Measurements from ENCODE around the gene TPST1.

TPST1 gene

DNA sequence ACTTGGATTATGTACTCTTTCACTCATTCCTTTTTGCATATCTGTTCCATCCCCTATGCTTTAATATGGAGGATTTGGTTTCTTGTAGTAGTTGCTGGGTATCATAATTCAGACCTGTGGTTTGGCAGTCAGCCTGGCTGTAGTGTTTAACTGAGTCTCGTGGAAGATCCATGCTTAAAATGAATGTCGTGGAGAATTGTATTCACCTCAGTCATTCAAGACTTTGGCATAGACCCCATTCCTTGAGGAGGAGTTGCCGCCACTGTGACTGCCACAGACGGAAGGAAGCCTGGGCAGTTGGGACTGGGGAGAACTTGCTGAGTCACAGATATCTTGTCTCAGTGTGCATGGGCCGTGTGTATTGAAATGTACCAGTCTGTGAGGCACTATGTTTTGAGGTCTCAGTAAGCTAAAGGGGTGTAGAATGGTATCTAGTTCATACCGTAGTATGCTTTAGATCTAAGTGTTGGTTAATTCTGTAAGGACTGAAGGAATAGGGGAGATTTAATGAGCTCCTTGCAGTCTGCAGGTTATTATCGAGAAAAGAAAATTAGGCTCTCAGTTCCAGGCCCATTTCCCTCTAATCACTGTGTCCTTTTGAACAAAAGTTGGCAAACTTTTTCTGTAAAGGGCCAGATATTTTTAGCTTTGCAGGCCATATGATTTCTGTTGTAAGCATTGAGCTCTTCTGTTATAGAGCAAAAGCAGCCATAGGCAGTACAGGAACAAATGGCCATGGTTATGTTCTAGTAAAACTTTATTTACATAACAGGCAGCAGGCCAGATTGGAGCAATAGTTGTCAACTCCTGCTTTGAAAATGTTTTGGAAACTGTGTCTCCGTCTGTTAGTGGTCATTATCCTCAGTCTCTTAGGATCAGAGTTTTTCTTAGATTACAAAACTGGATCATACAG is 76.8 kb downstream of the TPST1 start:
- H3K9ac ChIP-seq (ENCODE audit: low read length): no peak overlapping the region
- no peaks in the 10 kb centered on the region for H3K36me3 ChIP-seq (ENCODE audit: control insufficient read depth, insufficient read depth, low read length)
- peaks cover 3% of the 10 kb centered on the region for H3K79me1 ChIP-seq (ENCODE audit: low read length)
- no peaks in the 10 kb centered on the region for H3K27me3 ChIP-seq (ENCODE audit: insufficient read depth, low read length, poor library complexity)
- no peak overlapping the region for H4K5ac ChIP-seq (ENCODE audit: low read length)
- no peak overlapping the region for H3K56ac ChIP-seq (ENCODE audit: low read length)
- H2BK120ac ChIP-seq (ENCODE audit: low read depth, low read length): no peak overlapping the region
- no peak overlapping the region for H3K4me2 ChIP-seq (ENCODE audit: low read length)
- H2AK5ac ChIP-seq (ENCODE audit: low read length): no peak overlapping the region
- no peak overlapping the region for H3K27ac ChIP-seq (ENCODE audit: low read depth, low read length)
- H3K4ac ChIP-seq (ENCODE audit: low read depth, low read length): no peak overlapping the region
- H2BK5ac ChIP-seq (ENCODE audit: low read length): no peak overlapping the region
- no peak overlapping the region for H3K18ac ChIP-seq (ENCODE audit: low read length)
- WGBS (ENCODE audit: extremely low coverage, insufficient coverage, low lambda C conversion rate): no CpG with 5 or more reads among the region's 8 CpGs
- H3K79me2 ChIP-seq (ENCODE audit: control insufficient read depth, insufficient read depth, low read length): no peaks in the 10 kb centered on the region
- H3K4me3 ChIP-seq (ENCODE audit: low read length): no peak overlapping the region
- no peak overlapping the region for H2BK15ac ChIP-seq (replicated peaks; ENCODE audit: low read depth)
- peak; percentile 34 for DNase-seq
- no peak overlapping the region for H3K23ac ChIP-seq (ENCODE audit: low read length)
- no peak overlapping the region for H4K8ac ChIP-seq (ENCODE audit: low read depth, low read length)
- peaks cover 6% of the 10 kb centered on the region for H3K4me1 ChIP-seq (ENCODE audit: control insufficient read depth, low read depth, low read length)

GRCh38 chr7:66282591-66282935 is 77.4 kb downstream of the TPST1 start:
- no peak overlapping the region for H4K5ac ChIP-seq (ENCODE audit: low read length)
- H3K27ac ChIP-seq (ENCODE audit: low read depth, low read length): no peak overlapping the region
- no peak for DNase-seq

DNA sequence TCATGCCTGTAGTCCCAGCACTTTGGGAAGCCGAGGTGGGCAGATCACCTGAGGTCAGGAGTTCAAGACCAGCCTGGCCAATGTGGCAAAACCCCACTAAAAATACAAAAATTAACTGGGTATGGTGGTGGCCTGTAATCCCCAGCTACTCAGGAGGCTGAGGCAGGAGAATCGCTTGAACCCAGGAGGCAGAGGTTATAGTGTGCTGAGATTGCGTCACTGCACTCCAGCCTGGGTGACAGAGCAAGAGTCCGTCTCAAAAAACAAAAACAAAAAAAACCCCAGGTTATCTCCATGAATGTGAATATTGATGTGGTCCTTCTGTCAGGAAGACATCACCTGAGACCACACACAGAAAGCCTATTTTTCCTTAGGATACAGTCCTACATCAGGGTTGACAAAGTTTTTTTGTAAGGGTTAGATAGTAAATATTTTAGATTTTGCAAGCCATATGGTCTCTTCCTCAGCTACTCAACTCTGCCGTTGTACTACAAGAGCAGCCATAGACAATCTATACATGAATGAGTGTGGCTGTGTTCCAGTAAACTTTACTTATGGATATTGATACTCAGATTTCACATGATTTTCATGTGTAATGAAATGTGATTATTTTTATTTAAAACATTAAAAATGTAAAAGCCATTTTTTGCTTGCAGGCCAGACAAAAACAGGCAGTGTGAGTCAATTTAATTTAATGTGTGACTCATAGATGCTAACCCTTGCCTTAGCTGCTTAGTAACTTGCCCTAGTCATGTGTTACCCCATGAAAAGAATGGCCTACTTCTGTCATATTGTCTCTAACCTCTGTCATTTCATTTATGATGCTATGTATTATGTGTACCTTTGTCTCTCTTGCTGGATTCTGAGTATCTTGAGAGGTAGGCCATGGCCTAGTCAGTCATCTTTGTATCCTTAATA is 78.1 kb downstream of the TPST1 start:
- H3K27ac ChIP-seq (ENCODE audit: low read depth, low read length): no peak overlapping the region
- H3K27me3 ChIP-seq (ENCODE audit: insufficient read depth, low read length, poor library complexity): no peaks in the 10 kb centered on the region
- peaks cover 3% of the 10 kb centered on the region for H3K79me1 ChIP-seq (ENCODE audit: low read length)
- WGBS (ENCODE audit: extremely low coverage, insufficient coverage, low lambda C conversion rate): no CpG with 5 or more reads among the region's 5 CpGs
- no peaks in the 10 kb centered on the region for H3K79me2 ChIP-seq (ENCODE audit: control insufficient read depth, insufficient read depth, low read length)
- no peak overlapping the region for H2BK5ac ChIP-seq (ENCODE audit: low read length)
- no peak for DNase-seq
- H4K5ac ChIP-seq (ENCODE audit: low read length): no peak overlapping the region
- H2AK5ac ChIP-seq (ENCODE audit: low read length): no peak overlapping the region
- no peak overlapping the region for H4K8ac ChIP-seq (ENCODE audit: low read depth, low read length)
- no peaks in the 10 kb centered on the region for H3K36me3 ChIP-seq (ENCODE audit: control insufficient read depth, insufficient read depth, low read length)
- no peak overlapping the region for H3K4me2 ChIP-seq (ENCODE audit: low read length)
- H3K4ac ChIP-seq (ENCODE audit: low read depth, low read length): no peak overlapping the region
- H3K4me3 ChIP-seq (ENCODE audit: low read length): no peak overlapping the region
- no peak overlapping the region for H2BK15ac ChIP-seq (replicated peaks; ENCODE audit: low read depth)
- H3K56ac ChIP-seq (ENCODE audit: low read length): no peak overlapping the region
- no peak overlapping the region for H3K18ac ChIP-seq (ENCODE audit: low read length)
- peaks cover 6% of the 10 kb centered on the region for H3K4me1 ChIP-seq (ENCODE audit: control insufficient read depth, low read depth, low read length)
- H3K23ac ChIP-seq (ENCODE audit: low read length): no peak overlapping the region
- no peak overlapping the region for H3K9ac ChIP-seq (ENCODE audit: low read length)
- no peak overlapping the region for H2BK120ac ChIP-seq (ENCODE audit: low read depth, low read length)

More at GRCh38 chr7:66282591-66282935, 77.4 kb downstream of the TPST1 start:
- H3K79me2 ChIP-seq (ENCODE audit: control insufficient read depth, insufficient read depth, low read length): no peaks in the 10 kb centered on the region
- H2BK15ac ChIP-seq (replicated peaks; ENCODE audit: low read depth): no peak overlapping the region
- H3K27me3 ChIP-seq (ENCODE audit: insufficient read depth, low read length, poor library complexity): no peaks in the 10 kb centered on the region
- H2AK5ac ChIP-seq (ENCODE audit: low read length): no peak overlapping the region
- no peak overlapping the region for H3K4me2 ChIP-seq (ENCODE audit: low read length)
- H3K79me1 ChIP-seq (ENCODE audit: low read length): peaks cover 3% of the 10 kb centered on the region
- H3K9ac ChIP-seq (ENCODE audit: low read length): no peak overlapping the region
- no peaks in the 10 kb centered on the region for H3K36me3 ChIP-seq (ENCODE audit: control insufficient read depth, insufficient read depth, low read length)
- H3K18ac ChIP-seq (ENCODE audit: low read length): no peak overlapping the region
- H3K4ac ChIP-seq (ENCODE audit: low read depth, low read length): no peak overlapping the region
- H3K4me3 ChIP-seq (ENCODE audit: low read length): no peak overlapping the region
- H3K23ac ChIP-seq (ENCODE audit: low read length): no peak overlapping the region
- H2BK5ac ChIP-seq (ENCODE audit: low read length): no peak overlapping the region
- H4K8ac ChIP-seq (ENCODE audit: low read depth, low read length): no peak overlapping the region
- H2BK120ac ChIP-seq (ENCODE audit: low read depth, low read length): no peak overlapping the region
- WGBS (ENCODE audit: extremely low coverage, insufficient coverage, low lambda C conversion rate): no CpG with 5 or more reads among the region's 6 CpGs
- H3K4me1 ChIP-seq (ENCODE audit: control insufficient read depth, low read depth, low read length): peaks cover 6% of the 10 kb centered on the region
- no peak overlapping the region for H3K56ac ChIP-seq (ENCODE audit: low read length)

GRCh38 chr7:66296001-66296521 is 90.9 kb downstream of the TPST1 start:
- Histone ChIP-seq H2AK5ac (ENCODE audit: low read length) (no peak overlapping the region), H2BK120ac (ENCODE audit: low read depth, low read length) (no peak overlapping the region), H3K23ac (ENCODE audit: low read length) (no peak overlapping the region), H3K4me3 (ENCODE audit: low read length) (no peak overlapping the region), H3K36me3 (ENCODE audit: control insufficient read depth, insufficient read depth, low read length) (no peaks in the 10 kb centered on the region), H3K4me2 (ENCODE audit: low read length) (no peak overlapping the region), H4K8ac (ENCODE audit: low read depth, low read length) (no peak overlapping the region), H3K79me1 (ENCODE audit: low read length) (no peaks in the 10 kb centered on the region), H3K9ac (ENCODE audit: low read length) (no peak overlapping the region), H3K56ac (ENCODE audit: low read length) (no peak overlapping the region), H3K4me1 (ENCODE audit: control insufficient read depth, low read depth, low read length) (no peaks in the 10 kb centered on the region), H4K5ac (ENCODE audit: low read length) (no peak overlapping the region), H2BK5ac (ENCODE audit: low read length) (no peak overlapping the region), H3K27ac (ENCODE audit: low read depth, low read length) (no peak overlapping the region), H3K79me2 (ENCODE audit: control insufficient read depth, insufficient read depth, low read length) (no peaks in the 10 kb centered on the region), H3K27me3 (ENCODE audit: insufficient read depth, low read length, poor library complexity) (no peaks in the 10 kb centered on the region), H3K18ac (ENCODE audit: low read length) (no peak overlapping the region), H3K4ac (ENCODE audit: low read depth, low read length) (no peak overlapping the region), H2BK15ac (replicated peaks; ENCODE audit: low read depth) (no peak overlapping the region)
- WGBS (ENCODE audit: extremely low coverage, insufficient coverage, low lambda C conversion rate): no CpG with 5 or more reads among the region's 1 CpG
- DNase-seq: no peak

GRCh38 chr7:66296557-66296956 is 91.4 kb downstream of the TPST1 start:
- no CpG with 5 or more reads among the region's 3 CpGs for WGBS (ENCODE audit: extremely low coverage, insufficient coverage, low lambda C conversion rate)
- H3K27ac ChIP-seq (ENCODE audit: low read depth, low read length): no peak overlapping the region

More at GRCh38 chr7:66296557-66296956, 91.4 kb downstream of the TPST1 start:
- Histone ChIP-seq H2BK5ac (ENCODE audit: low read length) (no peak overlapping the region), H3K23ac (ENCODE audit: low read length) (no peak overlapping the region), H3K27me3 (ENCODE audit: insufficient read depth, low read length, poor library complexity) (no peaks in the 10 kb centered on the region), H2AK5ac (ENCODE audit: low read length) (no peak overlapping the region), H4K8ac (ENCODE audit: low read depth, low read length) (no peak overlapping the region), H3K36me3 (ENCODE audit: control insufficient read depth, insufficient read depth, low read length) (no peaks in the 10 kb centered on the region), H3K18ac (ENCODE audit: low read length) (no peak overlapping the region), H2BK15ac (replicated peaks; ENCODE audit: low read depth) (no peak overlapping the region), H3K79me2 (ENCODE audit: control insufficient read depth, insufficient read depth, low read length) (no peaks in the 10 kb centered on the region), H3K4me2 (ENCODE audit: low read length) (no peak overlapping the region), H3K56ac (ENCODE audit: low read length) (no peak overlapping the region), H3K4me1 (ENCODE audit: control insufficient read depth, low read depth, low read length) (no peaks in the 10 kb centered on the region), H2BK120ac (ENCODE audit: low read depth, low read length) (no peak overlapping the region), H3K4ac (ENCODE audit: low read depth, low read length) (no peak overlapping the region), H3K79me1 (ENCODE audit: low read length) (no peaks in the 10 kb centered on the region), H4K5ac (ENCODE audit: low read length) (no peak overlapping the region), H3K4me3 (ENCODE audit: low read length) (no peak overlapping the region), H3K9ac (ENCODE audit: low read length) (no peak overlapping the region)
- DNase-seq: no peak
